Epithelial cell of esophagus (primary cell): ENCODE measurements around the gene PSMA2.

Experiments used
- DNase-seq: peaks from one replicate; pipeline ENCODE4 v3.0.0; 2010; ENCODE audit warnings: low read depth
- H3K4me3 ChIP-seq: 2 replicates; pipeline ENCODE4 v1.5.1; 2011; ENCODE audit warnings: mild to moderate bottlenecking, low read length, control low read depth
- TF ChIP-seq, protein P1 (sequence below): IDR thresholded peaks from 2 replicates; pipeline ENCODE4 v1.5.1; 2011; ENCODE audit warnings: low read depth, mild to moderate bottlenecking, low read length, control low read depth, inconsistent platforms; ENCODE audit not compliant: insufficient read depth; ENCODE audit errors: missing control alignments

Gene PSMA2

GRCh38 chr7:42956062-42956461 is 24.1 kb upstream of the PSMA2 start:
- no peak overlapping the region for H3K4me3 ChIP-seq
- TF ChIP-seq, protein P1, sequence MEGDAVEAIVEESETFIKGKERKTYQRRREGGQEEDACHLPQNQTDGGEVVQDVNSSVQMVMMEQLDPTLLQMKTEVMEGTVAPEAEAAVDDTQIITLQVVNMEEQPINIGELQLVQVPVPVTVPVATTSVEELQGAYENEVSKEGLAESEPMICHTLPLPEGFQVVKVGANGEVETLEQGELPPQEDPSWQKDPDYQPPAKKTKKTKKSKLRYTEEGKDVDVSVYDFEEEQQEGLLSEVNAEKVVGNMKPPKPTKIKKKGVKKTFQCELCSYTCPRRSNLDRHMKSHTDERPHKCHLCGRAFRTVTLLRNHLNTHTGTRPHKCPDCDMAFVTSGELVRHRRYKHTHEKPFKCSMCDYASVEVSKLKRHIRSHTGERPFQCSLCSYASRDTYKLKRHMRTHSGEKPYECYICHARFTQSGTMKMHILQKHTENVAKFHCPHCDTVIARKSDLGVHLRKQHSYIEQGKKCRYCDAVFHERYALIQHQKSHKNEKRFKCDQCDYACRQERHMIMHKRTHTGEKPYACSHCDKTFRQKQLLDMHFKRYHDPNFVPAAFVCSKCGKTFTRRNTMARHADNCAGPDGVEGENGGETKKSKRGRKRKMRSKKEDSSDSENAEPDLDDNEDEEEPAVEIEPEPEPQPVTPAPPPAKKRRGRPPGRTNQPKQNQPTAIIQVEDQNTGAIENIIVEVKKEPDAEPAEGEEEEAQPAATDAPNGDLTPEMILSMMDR: no peak
- DNase-seq: no peak

GRCh38 chr7:42953994-42954393 is 22.0 kb upstream of the PSMA2 start:
- H3K4me3 ChIP-seq: no peak overlapping the region
- no peak for DNase-seq
- TF ChIP-seq, protein P1: no peak

DNA sequence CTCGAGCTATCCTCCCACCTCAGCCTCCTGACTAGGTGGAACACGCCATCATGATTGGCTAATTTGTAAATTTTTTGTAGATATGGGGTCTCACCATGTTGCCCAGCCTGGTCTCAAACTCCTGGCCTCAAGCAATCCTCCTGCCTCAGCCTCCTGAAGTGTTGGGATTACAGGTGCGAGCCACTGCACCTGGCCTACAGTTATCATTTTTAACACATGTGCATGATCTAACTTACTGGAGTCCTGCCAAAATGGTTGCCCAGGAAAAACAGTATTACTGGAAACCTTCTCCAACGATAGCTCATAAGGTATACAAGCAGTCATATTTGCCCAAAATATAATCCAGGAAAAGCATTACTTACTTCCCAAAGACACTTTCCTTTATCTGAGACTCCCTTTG is 20.4 kb upstream of the PSMA2 start:
- no peak overlapping the region for H3K4me3 ChIP-seq
- TF ChIP-seq, protein P1: no peak
- DNase-seq: no peak

- no peak for DNase-seq
- TF ChIP-seq, protein P1: no peak
- no peak overlapping the region for H3K4me3 ChIP-seq
These were observed 18.4 kb upstream of the PSMA2 start for GRCh38 chr7:42950417-42950816.

DNA sequence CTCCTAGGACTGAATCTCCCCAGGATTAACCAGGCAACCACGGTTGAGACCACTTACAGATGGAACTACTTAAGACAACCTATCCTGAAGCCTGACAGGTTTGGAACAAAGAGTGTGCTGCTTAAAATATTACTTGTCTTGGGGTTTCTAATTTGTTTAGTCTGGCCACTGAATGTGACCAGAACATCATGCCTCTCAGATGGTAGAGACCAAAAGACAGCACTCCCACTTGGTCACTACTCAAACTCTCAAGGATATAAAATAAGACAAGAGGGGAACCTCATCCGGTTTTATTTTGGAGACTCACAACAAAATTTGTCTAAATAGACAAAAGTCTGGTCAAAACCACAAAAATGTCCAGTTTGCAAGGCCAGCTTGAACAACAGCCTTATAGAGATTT is 15.5 kb upstream of the PSMA2 start:
- DNase-seq: no peak
- TF ChIP-seq, protein P1: no peak
- no peak overlapping the region for H3K4me3 ChIP-seq

DNA sequence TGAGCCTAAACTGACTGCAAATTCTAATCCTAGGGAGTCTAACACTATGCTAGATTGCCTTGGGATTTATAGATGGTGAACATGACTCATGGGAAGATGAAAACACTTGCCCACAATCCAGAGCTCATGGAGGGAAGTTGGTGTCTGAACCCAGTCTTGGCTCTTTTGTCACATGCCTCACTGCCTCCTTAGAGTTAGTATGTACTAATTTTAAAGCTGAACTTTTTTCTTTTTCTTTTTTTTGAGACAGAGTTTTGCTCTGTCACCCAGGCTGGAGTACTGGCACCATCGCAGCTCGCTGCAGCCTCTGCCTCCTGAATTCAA is 14.6 kb upstream of the PSMA2 start:
- TF ChIP-seq, protein P1: no peak
- DNase-seq: no peak
- H3K4me3 ChIP-seq: no peak overlapping the region

- no peak for DNase-seq
- TF ChIP-seq, protein P1: no peak
- no peak overlapping the region for H3K4me3 ChIP-seq
These were observed 14.1 kb upstream of the PSMA2 start for GRCh38 chr7:42945821-42946626.
